ENCODE measurements around the gene ADRA2A.

Gene ADRA2A

DNA sequence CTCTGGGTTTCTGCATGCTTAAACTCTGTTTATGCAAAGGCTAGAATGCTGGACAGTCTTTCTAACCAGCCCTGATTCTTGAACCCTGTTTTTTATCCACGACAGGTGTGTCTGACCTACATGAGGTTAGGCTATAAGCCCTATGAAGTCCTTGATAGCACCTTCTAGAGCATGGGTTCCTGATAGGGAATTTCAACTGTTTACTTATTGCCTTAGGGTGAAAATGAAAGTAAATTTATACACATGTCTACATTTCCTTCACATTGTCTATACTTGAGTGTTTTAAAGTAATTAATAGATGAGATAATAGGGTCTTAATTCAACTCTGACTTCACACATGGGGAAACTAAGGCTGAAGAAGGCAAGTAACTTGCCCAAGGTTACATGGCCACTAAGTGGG, 35.5 kb downstream of the ADRA2A start:
- Mint-ChIP-seq H3K27me3 (no peaks in the 10 kb centered on the region), H3K36me3 (ENCODE audit: low read depth) (no peaks in the 10 kb centered on the region), H3K27ac (no peak overlapping the region), H3K4me3 (no peak overlapping the region), H3K9me3 (no peaks in the 10 kb centered on the region), H3K4me1 (peaks cover 7% of the 10 kb centered on the region)
- ATAC-seq, result no peak
- DNase-seq, result no peak

GRCh38 chr10:111113238-111113960, 36.6 kb downstream of the ADRA2A start:
- H3K27me3 Mint-ChIP-seq, result no peaks in the 10 kb centered on the region
- no peaks in the 10 kb centered on the region for H3K36me3 Mint-ChIP-seq (ENCODE audit: low read depth)
- H3K9me3 Mint-ChIP-seq, result no peaks in the 10 kb centered on the region
- no peak overlapping the region for H3K4me3 Mint-ChIP-seq
- ATAC-seq, result no peak
- peaks cover 7% of the 10 kb centered on the region for H3K4me1 Mint-ChIP-seq
- H3K27ac Mint-ChIP-seq, result no peak overlapping the region
- DNase-seq, result no peak

DNA sequence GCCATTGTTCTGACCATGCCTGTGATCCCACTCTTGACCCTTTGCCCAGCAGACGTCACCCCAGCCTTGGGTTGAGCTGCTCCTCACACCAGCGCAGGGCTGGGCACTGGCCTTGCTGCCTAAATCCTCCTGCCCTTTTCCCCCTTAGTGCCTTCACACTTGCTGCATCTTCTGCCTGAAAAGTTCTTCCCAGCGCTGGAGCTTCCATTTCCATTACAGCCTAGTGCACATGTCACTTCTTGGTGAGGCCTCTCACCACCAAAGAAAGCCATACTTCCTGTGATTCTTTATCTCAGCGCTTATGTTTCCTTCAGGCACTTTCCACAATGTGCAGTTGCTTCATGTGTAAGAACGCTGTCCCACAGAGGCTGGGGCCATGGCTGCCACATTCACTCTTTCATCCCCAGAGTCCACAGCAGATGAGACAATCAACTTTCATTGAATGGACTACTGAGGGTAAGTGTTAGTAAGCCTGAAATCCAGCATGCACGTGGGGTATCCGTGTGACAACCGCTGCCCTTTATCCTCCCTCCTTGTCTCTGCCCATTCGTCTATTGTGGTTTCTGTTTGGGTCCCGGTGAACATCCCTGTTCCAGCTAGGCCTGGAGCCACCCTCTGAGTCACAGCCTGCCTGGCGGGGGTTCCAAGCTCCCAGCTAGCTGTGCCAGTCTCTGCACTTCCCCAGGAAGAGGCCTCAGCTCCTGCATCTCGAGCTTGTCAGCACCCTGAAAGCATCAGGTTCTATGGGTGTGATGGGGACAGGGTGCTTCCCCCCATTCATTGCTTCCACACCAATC, 37.3 kb downstream of the ADRA2A start:
- DNase-seq (no peak), ATAC-seq (no peak)
- Mint-ChIP-seq H3K36me3 (ENCODE audit: low read depth) (no peaks in the 10 kb centered on the region), H3K4me1 (peaks cover 7% of the 10 kb centered on the region), H3K27ac (no peak overlapping the region), H3K27me3 (no peaks in the 10 kb centered on the region), H3K9me3 (no peaks in the 10 kb centered on the region), H3K4me3 (no peak overlapping the region)

GRCh38 chr10:111114758-111115500, 38.1 kb downstream of the ADRA2A start:
- no peak overlapping the region for H3K27ac Mint-ChIP-seq
- H3K9me3 Mint-ChIP-seq, result no peaks in the 10 kb centered on the region
- no peak for DNase-seq
- H3K4me3 Mint-ChIP-seq, result no peak overlapping the region
- no peak for ATAC-seq
- H3K36me3 Mint-ChIP-seq (ENCODE audit: low read depth), result no peaks in the 10 kb centered on the region
- H3K27me3 Mint-ChIP-seq, result no peaks in the 10 kb centered on the region
- H3K4me1 Mint-ChIP-seq, result peaks cover 7% of the 10 kb centered on the region

- H3K9me3 Mint-ChIP-seq, result no peaks in the 10 kb centered on the region
- H3K4me1 Mint-ChIP-seq, result peaks cover 7% of the 10 kb centered on the region
- DNase-seq (no peak), ATAC-seq (no peak)
- H3K36me3 Mint-ChIP-seq (ENCODE audit: low read depth), result no peaks in the 10 kb centered on the region
- H3K4me3 Mint-ChIP-seq, result no peak overlapping the region
- no peak overlapping the region for H3K27ac Mint-ChIP-seq
- H3K27me3 Mint-ChIP-seq, result no peaks in the 10 kb centered on the region
These were observed 39.4 kb downstream of the ADRA2A start for GRCh38 chr10:111116211-111116610.

- H3K36me3 Mint-ChIP-seq (ENCODE audit: low read depth), result no peaks in the 10 kb centered on the region
- H3K27me3 Mint-ChIP-seq, result no peaks in the 10 kb centered on the region
- H3K4me3 Mint-ChIP-seq, result no peak overlapping the region
- no peak overlapping the region for H3K27ac Mint-ChIP-seq
- no peaks in the 10 kb centered on the region for H3K9me3 Mint-ChIP-seq
- ATAC-seq (no peak), DNase-seq (no peak)
- H3K4me1 Mint-ChIP-seq, result peaks cover 7% of the 10 kb centered on the region
These were observed 40.1 kb downstream of the ADRA2A start for GRCh38 chr10:111116762-111117445.

DNA sequence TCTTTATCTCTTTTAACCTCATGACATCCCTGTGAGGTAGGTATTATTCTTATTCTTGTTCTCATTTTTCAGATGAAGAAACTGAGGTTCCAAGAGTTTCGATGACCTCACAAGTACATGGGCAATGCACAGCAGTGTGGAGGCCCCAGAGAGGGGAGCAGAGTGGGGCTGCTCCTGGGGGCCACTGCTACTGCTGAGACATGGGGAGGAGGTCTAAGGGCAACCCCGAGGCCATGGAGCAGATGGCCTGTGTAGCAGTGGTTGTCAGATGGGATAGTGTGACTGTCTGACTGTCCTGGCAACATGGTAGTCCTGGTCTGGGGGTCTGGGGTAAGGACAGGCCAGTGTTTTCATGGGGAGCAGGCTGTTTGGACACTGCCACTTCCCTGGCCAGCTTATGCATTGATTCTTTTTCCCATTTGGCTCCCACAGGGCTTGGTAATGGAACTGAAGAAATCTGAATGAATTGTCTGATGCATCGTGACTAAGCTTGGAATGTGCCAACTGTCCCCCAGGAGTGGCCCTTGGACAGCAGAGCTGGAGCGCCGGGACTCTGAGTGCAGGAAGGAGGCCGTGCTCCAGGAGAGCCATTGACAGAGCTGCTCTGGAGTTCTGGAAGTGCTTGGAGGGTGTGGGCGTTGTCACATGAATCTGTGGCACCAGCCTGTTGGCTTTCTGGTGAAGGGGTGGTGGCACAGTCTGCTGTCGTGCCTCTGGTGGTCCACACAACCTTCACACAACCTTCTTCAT, 40.9 kb downstream of the ADRA2A start:
- no peak for ATAC-seq
- Mint-ChIP-seq H3K27ac (no peak overlapping the region), H3K4me3 (no peak overlapping the region), H3K9me3 (no peaks in the 10 kb centered on the region), H3K36me3 (ENCODE audit: low read depth) (no peaks in the 10 kb centered on the region), H3K4me1 (peaks cover 7% of the 10 kb centered on the region), H3K27me3 (no peaks in the 10 kb centered on the region)
- DNase-seq, result no peak

DNA sequence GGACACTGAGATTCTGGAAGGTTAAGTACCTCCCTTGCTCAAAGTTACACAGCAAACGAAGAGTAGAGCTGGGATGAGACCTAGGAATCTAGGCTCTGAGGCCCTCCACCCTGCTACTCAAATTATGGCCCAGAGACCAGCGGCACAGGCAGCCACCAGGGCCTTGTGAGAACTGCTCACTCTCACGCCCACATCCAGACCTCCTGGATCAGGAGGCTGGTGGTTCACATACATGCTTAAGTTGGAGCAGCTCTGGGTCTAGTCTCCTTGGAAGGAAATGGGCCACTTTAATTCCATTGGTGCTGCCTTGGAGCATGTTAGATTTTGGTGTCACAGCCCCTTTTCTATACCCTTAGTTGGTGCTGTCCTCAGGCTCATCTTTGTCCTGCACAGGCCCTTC, 41.9 kb downstream of the ADRA2A start:
- H3K4me1 Mint-ChIP-seq, result peaks cover 7% of the 10 kb centered on the region
- DNase-seq (no peak), ATAC-seq (no peak)
- no peak overlapping the region for H3K4me3 Mint-ChIP-seq
- H3K27me3 Mint-ChIP-seq, result peaks cover 2% of the 10 kb centered on the region
- no peaks in the 10 kb centered on the region for H3K36me3 Mint-ChIP-seq (ENCODE audit: low read depth)
- no peaks in the 10 kb centered on the region for H3K9me3 Mint-ChIP-seq
- no peak overlapping the region for H3K27ac Mint-ChIP-seq

- Mint-ChIP-seq H3K27me3 (peaks cover 2% of the 10 kb centered on the region), H3K4me1 (peaks cover 3% of the 10 kb centered on the region), H3K9me3 (no peaks in the 10 kb centered on the region), H3K27ac (no peak overlapping the region), H3K4me3 (no peak overlapping the region), H3K36me3 (ENCODE audit: low read depth) (no peaks in the 10 kb centered on the region)
- ATAC-seq (no peak), DNase-seq (no peak)
These were observed 42.8 kb downstream of the ADRA2A start for GRCh38 chr10:111119637-111120036.

- Mint-ChIP-seq H3K9me3 (no peaks in the 10 kb centered on the region), H3K27me3 (peaks cover 8% of the 10 kb centered on the region), H3K36me3 (ENCODE audit: low read depth) (no peaks in the 10 kb centered on the region), H3K4me1 (no peaks in the 10 kb centered on the region), H3K4me3 (no peak overlapping the region), H3K27ac (no peak overlapping the region)
- no peak for DNase-seq
- ATAC-seq, result no peak
These were observed 45.3 kb downstream of the ADRA2A start for GRCh38 chr10:111122127-111122526.

DNA sequence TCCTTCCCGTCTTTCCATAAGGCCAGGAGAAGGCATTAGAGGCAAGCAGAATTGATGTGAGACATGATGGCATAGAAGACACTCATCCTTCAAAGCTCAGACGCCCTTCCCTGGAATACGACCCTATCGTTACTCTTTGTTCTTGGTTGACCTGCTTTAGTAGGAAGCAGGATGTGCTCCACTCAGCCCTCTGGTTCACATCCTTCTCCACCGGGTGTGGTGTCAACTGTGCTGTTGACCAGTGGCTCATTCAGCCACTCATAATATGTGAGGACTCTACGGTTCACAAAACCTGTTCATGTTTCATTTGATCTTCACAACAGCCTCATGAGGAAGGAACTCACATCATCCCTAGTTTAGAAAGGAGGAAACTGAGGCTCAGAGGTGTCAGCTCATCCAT, 47.1 kb downstream of the ADRA2A start:
- H3K4me3 Mint-ChIP-seq, result no peak overlapping the region

GRCh38 chr10:111125102-111125501, 48.3 kb downstream of the ADRA2A start:
- H3K9me3 Mint-ChIP-seq, result no peaks in the 10 kb centered on the region
- ATAC-seq, result no peak
- H3K36me3 Mint-ChIP-seq (ENCODE audit: low read depth), result no peaks in the 10 kb centered on the region
- peaks cover 12% of the 10 kb centered on the region for H3K27me3 Mint-ChIP-seq
- no peaks in the 10 kb centered on the region for H3K4me1 Mint-ChIP-seq
- no peak for DNase-seq
- no peak overlapping the region for H3K4me3 Mint-ChIP-seq
- H3K27ac Mint-ChIP-seq, result no peak overlapping the region

More for the DNA sequence above, 47.1 kb downstream of the ADRA2A start:
- no peaks in the 10 kb centered on the region for H3K4me1 Mint-ChIP-seq
- H3K9me3 Mint-ChIP-seq, result no peaks in the 10 kb centered on the region
- no peak overlapping the region for H3K27ac Mint-ChIP-seq
- H3K27me3 Mint-ChIP-seq, result peaks cover 9% of the 10 kb centered on the region
- H3K36me3 Mint-ChIP-seq (ENCODE audit: low read depth), result no peaks in the 10 kb centered on the region
- DNase-seq (no peak), ATAC-seq (no peak)

GRCh38 chr10:111126077-111126476, 49.2 kb downstream of the ADRA2A start:
- H3K27me3 Mint-ChIP-seq, result peaks cover 12% of the 10 kb centered on the region
- no peak overlapping the region for H3K27ac Mint-ChIP-seq
- H3K4me3 Mint-ChIP-seq, result no peak overlapping the region
- H3K4me1 Mint-ChIP-seq, result no peaks in the 10 kb centered on the region
- ATAC-seq (no peak), DNase-seq (no peak)
- no peaks in the 10 kb centered on the region for H3K36me3 Mint-ChIP-seq (ENCODE audit: low read depth)
- no peaks in the 10 kb centered on the region for H3K9me3 Mint-ChIP-seq
